LNCAP (cell line): ENCODE measurements around the gene ZRANB2.

ENCODE experiments used
- CTCF ChIP-seq: fragments of 450-650 bp; IDR thresholded peaks from 2 replicates; pipeline ENCODE4 v1.5.1; 2017; ENCODE audit warnings: mild to moderate bottlenecking

The ZRANB2 gene

GRCh38 chr1:71037829-71038620, 42.8 kb downstream of the ZRANB2 start:
- no peak for TF ChIP-seq CTCF

GRCh38 chr1:71037066-71037465, 43.8 kb downstream of the ZRANB2 start:
- TF ChIP-seq CTCF: no peak

- TF ChIP-seq CTCF: no peak
Observed at GRCh38 chr1:71033136-71033535, 47.7 kb downstream of the ZRANB2 start.

- no peak for TF ChIP-seq CTCF
Observed at GRCh38 chr1:71031426-71031825, 49.4 kb downstream of the ZRANB2 start.

- TF ChIP-seq CTCF: no peak
Observed at GRCh38 chr1:71030026-71030425, 50.8 kb downstream of the ZRANB2 start.

- TF ChIP-seq CTCF: no peak
Observed at GRCh38 chr1:71028981-71029380, 51.9 kb downstream of the ZRANB2 start.

GRCh38 chr1:71027991-71028390, 52.8 kb downstream of the ZRANB2 start:
- no peak for TF ChIP-seq CTCF

GRCh38 chr1:71026093-71026492, 54.7 kb downstream of the ZRANB2 start:
- no peak for TF ChIP-seq CTCF
